ENCODE data around the gene SBNO1. TPM values are rescaled to one million over a fixed set of nuclear protein-coding genes. Genes with fewer than 3 reads are reported as not detected.

The SBNO1 gene
- total RNA-seq, 6 experiments from 2014 or later = 11.5 to 15.7 (median 13.2) TPM

- H3K27me3 ChIP-seq = no peaks in the 10 kb centered on the region
- 92% methylated on average over 13 of the region's 35 CpGs for WGBS (ENCODE audit: insufficient coverage, low coverage, low lambda C conversion rate, missing lambda C conversion rate)
- no peak for DNase-seq
- intact Hi-C loops (cut with DNase I) = no loop called here
- no peak overlapping the region for H3K4me3 ChIP-seq
- H3K9me3 ChIP-seq = no peaks in the 10 kb centered on the region
- no peak for ATAC-seq
- no peak overlapping the region for H3K27ac ChIP-seq
- peaks cover 0 to 9% (median 3%) of the 10 kb centered on the region in 4 donors for H3K4me1 ChIP-seq
- TF ChIP-seq POLR2A (IDR thresholded peaks at IDR 0.05) (no peak), CTCF (IDR thresholded peaks at IDR 0.05) (no peak)
- peaks cover 0 to 13% (median 4%) of the 10 kb centered on the region in 4 donors for H3K36me3 ChIP-seq
These were observed 98.6 kb downstream of the SBNO1 start for GRCh38 chr12:123265851-123266678.

- Histone ChIP-seq H3K9me3 (no peaks in the 10 kb centered on the region), H3K27ac (no peak overlapping the region), H3K27me3 (no peaks in the 10 kb centered on the region), H3K4me3 (no peak overlapping the region), H3K4me1 (no peaks in the 10 kb centered on the region), H3K36me3 (peaks cover 0 to 21% (median 4%) of the 10 kb centered on the region in 4 donors)
- peak in 1 of 4 donors; percentile 20 for TF ChIP-seq CTCF (IDR thresholded peaks at IDR 0.05)
- TF ChIP-seq POLR2A (IDR thresholded peaks at IDR 0.05) = no peak
- DNase-seq (peak in 1 of 3 donors; percentile 35), ATAC-seq (peak in 3 of 4 donors; percentile 17 to 27 (median 27))
- WGBS (ENCODE audit: insufficient coverage, low coverage, low lambda C conversion rate, missing lambda C conversion rate) = 37% methylated on average over 2 of the region's 7 CpGs
- intact Hi-C loops (cut with DNase I) = no loop called here
These were observed 100.0 kb downstream of the SBNO1 start for GRCh38 chr12:123264642-123265041.

GRCh38 chr12:123263196-123263817 lies 101.3 kb downstream of the SBNO1 start:
- no peaks in the 10 kb centered on the region for H3K27me3 ChIP-seq
- no peak overlapping the region for H3K27ac ChIP-seq
- no peak overlapping the region for H3K4me3 ChIP-seq
- intact Hi-C loops (cut with DNase I) = no loop called here
- peaks cover 0 to 28% (median 7%) of the 10 kb centered on the region in 4 donors for H3K36me3 ChIP-seq
- ATAC-seq = no peak
- no peak for DNase-seq
- no peak for TF ChIP-seq POLR2A (IDR thresholded peaks at IDR 0.05)
- WGBS (ENCODE audit: insufficient coverage, low coverage, low lambda C conversion rate, missing lambda C conversion rate) = 78% methylated on average over 6 of the region's 8 CpGs
- no peaks in the 10 kb centered on the region for H3K9me3 ChIP-seq
- no peaks in the 10 kb centered on the region for H3K4me1 ChIP-seq

- Histone ChIP-seq H3K27ac (no peak overlapping the region), H3K27me3 (no peaks in the 10 kb centered on the region), H3K36me3 (peaks cover 0 to 44% (median 10%) of the 10 kb centered on the region in 4 donors), H3K4me3 (no peak overlapping the region), H3K9me3 (no peaks in the 10 kb centered on the region), H3K4me1 (peaks cover 0 to 3% (median 0%) of the 10 kb centered on the region in 4 donors)
- DNase-seq = no peak
- TF ChIP-seq CTCF (IDR thresholded peaks at IDR 0.05) = no peak
- TF ChIP-seq POLR2A (IDR thresholded peaks at IDR 0.05) = no peak
- 96% methylated on average over 4 of the region's 4 CpGs for WGBS (ENCODE audit: insufficient coverage, low coverage, low lambda C conversion rate, missing lambda C conversion rate)
- no peak for ATAC-seq
- intact Hi-C loops (cut with DNase I) = no loop called here
These were observed 103.5 kb downstream of the SBNO1 start for GRCh38 chr12:123261196-123261595.

- TF ChIP-seq POLR2A (IDR thresholded peaks at IDR 0.05) (no peak), CTCF (IDR thresholded peaks at IDR 0.05) (no peak)
- no peak for DNase-seq
- no peaks in the 10 kb centered on the region for H3K27me3 ChIP-seq
- H3K9me3 ChIP-seq = no peaks in the 10 kb centered on the region
- no peak overlapping the region for H3K4me3 ChIP-seq
- peaks cover 0 to 3% (median 0%) of the 10 kb centered on the region in 4 donors for H3K4me1 ChIP-seq
- no peak for ATAC-seq
- intact Hi-C loops (cut with DNase I) = no loop called here
- H3K27ac ChIP-seq = no peak overlapping the region
- 51% methylated on average over 7 of the region's 9 CpGs for WGBS (ENCODE audit: insufficient coverage, low coverage, low lambda C conversion rate, missing lambda C conversion rate)
- peaks cover 0 to 53% (median 13%) of the 10 kb centered on the region in 4 donors for H3K36me3 ChIP-seq
These were observed 104.6 kb downstream of the SBNO1 start for GRCh38 chr12:123260081-123260480.

Measured in right lobe of liver (tissue), 6 donors.